Vagina (tissue), 2 donors: Measurements from ENCODE around the gene IRF5. TPM values are rescaled to one million over a fixed set of nuclear protein-coding genes. Genes with fewer than 3 reads are reported as not detected.
"Not testable (repeated sequence)": the region's sequence is repeated elsewhere in the genome, so short reads cannot be mapped to it uniquely, and the experiment has no call there.

Source experiments
- DNase-seq, 2 donors: peaks; one replicate each; pipeline ENCODE4 v3.0.0-alpha.2; 2017; ENCODE audit errors: extremely low spot score in 2 of 2
- H3K27ac ChIP-seq: fragments of 200-600 bp; sonication (generic); one replicate; pipeline ENCODE4 v1.5.1; 2019
- H3K27me3 ChIP-seq: fragments of 200-600 bp; sonication (generic); one replicate; pipeline ENCODE4 v1.5.1; 2019
- H3K36me3 ChIP-seq, 2 donors: fragments of 200-600 bp; sonication (generic); one replicate each; pipeline ENCODE4 v1.5.1; 2017 to 2019
- H3K4me1 ChIP-seq: fragments of 200-600 bp; sonication (generic); one replicate; pipeline ENCODE4 v1.5.1; 2019
- H3K4me3 ChIP-seq, 2 donors: fragments of 200-600 bp; sonication (generic); 1 replicate in 1 of 2; 2 replicates in 1 of 2; pipeline ENCODE4 v1.5.1; 2016 to 2019
- H3K9me3 ChIP-seq: fragments of 200-600 bp; sonication (generic); one replicate; pipeline ENCODE4 v1.5.1; 2019
- CTCF ChIP-seq, 3 experiments: fragments of 450-650 bp in 2 of 3; fragments of 200-600 bp in 1 of 3; sonication (generic) in 1 of 3; IDR thresholded peaks; one replicate each; pipeline ENCODE4 v1.5.1; 2017 to 2019; ENCODE audit warnings: antibody characterized with exemption in 3 of 3, mild to moderate bottlenecking in 2 of 3, moderate library complexity in 2 of 3
- POLR2A ChIP-seq, 2 donors: fragments of 450-650 bp; IDR thresholded peaks; one replicate each; pipeline ENCODE4 v1.6.1; 2017; ENCODE audit warnings: antibody characterized with exemption in 2 of 2, mild to moderate bottlenecking in 2 of 2, moderate library complexity in 2 of 2
- POLR2AphosphoS5 ChIP-seq, 2 donors: sonication (generic); formaldehyde crosslinking; IDR thresholded peaks; one replicate each; pipeline ENCODE4 v1.9.0; 2017; ENCODE audit warnings: antibody characterized with exemption in 2 of 2, mild to moderate bottlenecking in 2 of 2, low read depth in 1 of 2; ENCODE audit not compliant: insufficient read depth in 1 of 2
- intact Hi-C: fragments of 100-400 bp; cut with DNase I; formaldehyde crosslinking; loops from one replicate; pipeline ENCODE4 v1.15.1; 2023
- small RNA-seq: library from RNA; depleted of rRNA; stranded (forward); fragments of <200 nt; gene quantifications from one replicate; pipeline ENCODE3, GENCODE V24; 2016
- total RNA-seq: library from RNA; depleted of rRNA; stranded (reverse); fragments of >200 nt; gene quantifications from one replicate; pipeline ENCODE4 v1.2.3, GENCODE V29; 2016

The IRF5 gene
- total RNA-seq, 1 donor from 2014 or later: 15.0 TPM

- H3K36me3 ChIP-seq: peaks cover 0 to 35% of the 10 kb centered on the region in 2 donors
- H3K4me3 ChIP-seq: no peak overlapping the region
- H3K27me3 ChIP-seq: no peaks in the 10 kb centered on the region
- H3K4me1 ChIP-seq: no peaks in the 10 kb centered on the region
- no peak overlapping the region for H3K27ac ChIP-seq
- no peak for DNase-seq
- H3K9me3 ChIP-seq: no peaks in the 10 kb centered on the region
- intact Hi-C loops: no loop called here
- TF ChIP-seq POLR2AphosphoS5 (IDR thresholded peaks at IDR 0.05; ENCODE audit: insufficient read depth in 1 of 2, low read depth in 1 of 2) (no peak), CTCF (IDR thresholded peaks at IDR 0.05) (no peak), POLR2A (IDR thresholded peaks at IDR 0.05) (no peak)
Measured at GRCh38 chr7:128989961-128990360, 52.2 kb downstream of the IRF5 start.

- no peak for TF ChIP-seq CTCF (IDR thresholded peaks at IDR 0.05)
- no peak for TF ChIP-seq POLR2A (IDR thresholded peaks at IDR 0.05)
- no peak for TF ChIP-seq POLR2AphosphoS5 (IDR thresholded peaks at IDR 0.05; ENCODE audit: insufficient read depth in 1 of 2, low read depth in 1 of 2)
- peaks cover 0 to 38% of the 10 kb centered on the region in 2 donors for H3K36me3 ChIP-seq
- intact Hi-C loops: no loop called here
Measured at GRCh38 chr7:128993419-128993818, 55.7 kb downstream of the IRF5 start.

GRCh38 chr7:128994560-128994959, 56.8 kb downstream of the IRF5 start:
- H3K27me3 ChIP-seq, H3K9me3 ChIP-seq, H3K4me3 ChIP-seq, H3K4me1 ChIP-seq, H3K27ac ChIP-seq, DNase-seq, intact Hi-C loops: not testable (repeated sequence)
- peaks cover 0 to 45% of the 10 kb centered on the region in 2 donors for H3K36me3 ChIP-seq

More at GRCh38 chr7:128993419-128993818, 55.7 kb downstream of the IRF5 start:
- DNase-seq: no peak
- H3K27me3 ChIP-seq: no peaks in the 10 kb centered on the region
- no peaks in the 10 kb centered on the region for H3K4me1 ChIP-seq
- H3K4me3 ChIP-seq: no peak overlapping the region
- H3K9me3 ChIP-seq: no peaks in the 10 kb centered on the region
- no peak overlapping the region for H3K27ac ChIP-seq

GRCh38 chr7:128997181-128997580, 59.5 kb downstream of the IRF5 start:
- Histone ChIP-seq H3K9me3 (no peaks in the 10 kb centered on the region), H3K4me1 (no peaks in the 10 kb centered on the region), H3K36me3 (peaks cover 0 to 67% of the 10 kb centered on the region in 2 donors), H3K27ac (no peak overlapping the region), H3K4me3 (no peak overlapping the region), H3K27me3 (no peaks in the 10 kb centered on the region)
- TF ChIP-seq CTCF (IDR thresholded peaks at IDR 0.05) (no peak), POLR2A (IDR thresholded peaks at IDR 0.05) (no peak), POLR2AphosphoS5 (IDR thresholded peaks at IDR 0.05; ENCODE audit: insufficient read depth in 1 of 2, low read depth in 1 of 2) (no peak)
- intact Hi-C loops: no loop called here
- DNase-seq: no peak

Small RNA genes within 50 kb of the gene (small RNA-seq; reads per million reads assigned to genes)
- gene RN7SL306P: not detected

Other genes with a start within 250 kb of the IRF5 start
- gene CALU, start 198.6 kb upstream of the IRF5 start, total RNA-seq: 65.3 TPM
- not detected for gene OPN1SW, start 162.1 kb upstream of the IRF5 start, total RNA-seq
- gene CCDC136, start 146.0 kb upstream of the IRF5 start, total RNA-seq: 17.9 TPM
- 31.9 TPM for gene FLNC, start 107.5 kb upstream of the IRF5 start, total RNA-seq
- gene ATP6V1F, start 75.1 kb upstream of the IRF5 start, total RNA-seq: 119 TPM
- 1.2 TPM for gene KCP, start 27.2 kb upstream of the IRF5 start, total RNA-seq
- 33.9 TPM for gene TNPO3, start 117.2 kb downstream of the IRF5 start, total RNA-seq
- 2.7 TPM for gene TSPAN33, start 206.8 kb downstream of the IRF5 start, total RNA-seq